Stimulated activated CD4-positive, alpha-beta T cell treated with anti-CD3 and anti-CD28 coated beads, Interleukin-15, amount 100 ng/mL, for 1 hour (primary cell): Measurements from ENCODE around the gene ZNF319.
A peak's percentile ranks its signal among the peaks of the same experiment; 100 is the strongest.

Source experiments
- DNase-seq, 2 donors: peaks; one replicate each; pipeline ENCODE4 v3.0.0-alpha.2; 2020; ENCODE audit warnings: low read depth in 1 of 2, low spot score in 1 of 2

The ZNF319 gene

DNA sequence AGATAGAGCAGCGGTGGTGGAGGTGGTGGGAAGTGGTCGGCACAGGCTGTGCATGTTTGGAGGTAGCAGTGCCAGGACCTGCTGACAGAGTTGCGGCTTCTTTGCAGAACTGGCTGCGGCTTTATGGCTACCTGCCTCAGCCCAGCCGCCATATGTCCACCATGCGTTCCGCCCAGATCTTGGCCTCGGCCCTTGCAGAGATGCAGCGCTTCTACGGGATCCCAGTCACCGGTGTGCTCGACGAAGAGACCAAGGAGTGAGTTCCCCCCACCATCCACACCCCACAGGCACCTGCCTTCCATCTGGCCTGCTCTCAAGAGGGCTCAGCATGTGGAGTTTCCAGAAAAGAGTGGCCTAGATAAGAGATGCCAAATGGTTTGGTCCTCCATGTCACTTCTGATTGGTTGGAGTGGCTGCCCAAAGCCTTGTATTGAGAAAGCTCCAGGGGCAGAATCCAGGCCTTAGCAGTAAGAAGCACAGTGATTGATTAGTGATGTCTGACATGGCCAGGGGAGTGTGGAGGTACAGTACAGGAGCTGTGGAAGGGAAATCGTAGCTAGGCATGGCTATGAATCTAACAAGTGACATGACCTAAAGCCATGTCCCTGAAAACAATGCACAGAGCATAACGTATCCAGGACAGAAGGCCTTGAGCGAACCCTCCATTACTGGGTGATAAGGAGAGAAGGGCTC is 37.0 kb upstream of the ZNF319 start:
- DNase-seq = no peak

DNA sequence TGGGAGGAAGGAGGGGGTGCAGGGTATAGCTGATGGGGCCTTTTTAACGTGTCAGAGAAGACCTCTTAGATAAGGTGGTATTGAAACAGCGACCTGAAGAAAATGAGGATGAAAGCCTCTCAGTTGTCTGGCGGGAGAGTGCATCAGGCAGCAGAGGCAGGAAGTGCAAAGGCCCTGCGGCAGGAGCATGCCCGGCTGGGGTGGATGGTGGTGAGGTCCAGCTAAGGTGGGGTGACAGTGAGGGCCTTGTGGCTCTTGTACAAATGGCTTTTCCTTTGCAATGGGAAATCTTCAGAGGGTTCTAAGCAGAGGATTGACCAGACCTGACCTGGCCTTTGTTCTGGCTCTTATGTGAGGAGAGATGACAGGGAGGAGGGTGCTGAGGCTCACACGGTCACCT is 36.5 kb upstream of the ZNF319 start:
- DNase-seq = no peak

DNA sequence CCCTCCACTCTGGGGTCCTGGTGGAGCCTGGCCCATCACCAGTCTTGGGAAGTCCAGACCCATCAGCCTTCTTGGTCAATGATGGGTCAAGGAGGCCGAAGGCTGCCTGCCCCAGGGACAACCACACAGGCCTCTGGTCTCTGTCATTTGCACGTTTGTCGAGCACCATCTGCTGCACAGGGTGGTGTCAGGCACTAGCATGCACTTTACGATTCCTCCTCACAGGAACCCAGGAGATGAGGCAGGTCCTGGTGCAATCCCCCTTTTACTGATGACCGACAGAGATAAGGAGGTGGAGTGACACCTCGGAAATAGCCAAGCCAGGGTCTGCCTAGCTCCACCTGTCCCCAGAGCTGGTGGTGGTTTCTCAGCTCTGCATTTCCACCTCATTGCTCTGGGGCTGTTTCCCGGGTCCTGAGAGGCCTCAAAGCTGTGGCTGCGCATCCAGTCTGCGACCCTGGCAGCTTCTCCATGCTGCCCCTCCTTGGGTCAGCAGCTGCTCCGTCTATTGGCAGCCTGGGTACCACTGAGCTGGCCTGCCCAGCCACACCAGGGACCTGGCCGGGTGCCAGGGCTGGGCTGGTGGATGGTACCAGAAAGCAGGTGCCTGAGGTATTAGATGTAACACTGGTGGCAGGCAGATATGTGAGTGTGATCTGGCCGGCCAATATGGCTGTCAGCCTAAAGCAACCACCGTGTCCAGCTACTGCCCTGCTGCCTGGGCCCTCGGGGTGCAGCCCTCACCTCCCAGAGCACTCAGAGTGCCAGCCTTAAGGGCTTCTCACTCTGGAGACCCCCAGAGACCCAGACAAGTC is 35.1 kb upstream of the ZNF319 start:
- DNase-seq = no peak

DNA sequence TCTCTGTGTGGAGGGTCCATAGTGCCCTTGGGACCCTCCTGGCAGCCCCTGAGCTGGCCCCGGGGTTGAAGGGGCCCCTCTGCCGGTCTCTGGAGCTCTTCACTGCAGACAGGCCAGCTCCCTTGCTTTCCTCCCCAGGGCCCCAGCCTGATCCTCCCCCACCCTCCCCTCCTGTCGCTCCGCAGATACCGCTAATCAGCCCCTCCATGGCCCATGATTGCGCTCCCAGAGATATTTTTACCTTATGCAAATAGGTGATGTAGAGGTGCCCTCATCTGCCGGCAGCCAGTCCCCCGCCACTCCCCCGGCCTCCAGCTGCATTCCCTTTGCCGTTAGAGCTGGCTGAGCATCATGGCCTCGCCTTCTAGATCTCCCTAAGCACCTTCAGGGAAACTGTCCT is 34.3 kb upstream of the ZNF319 start:
- no peak for DNase-seq

DNA sequence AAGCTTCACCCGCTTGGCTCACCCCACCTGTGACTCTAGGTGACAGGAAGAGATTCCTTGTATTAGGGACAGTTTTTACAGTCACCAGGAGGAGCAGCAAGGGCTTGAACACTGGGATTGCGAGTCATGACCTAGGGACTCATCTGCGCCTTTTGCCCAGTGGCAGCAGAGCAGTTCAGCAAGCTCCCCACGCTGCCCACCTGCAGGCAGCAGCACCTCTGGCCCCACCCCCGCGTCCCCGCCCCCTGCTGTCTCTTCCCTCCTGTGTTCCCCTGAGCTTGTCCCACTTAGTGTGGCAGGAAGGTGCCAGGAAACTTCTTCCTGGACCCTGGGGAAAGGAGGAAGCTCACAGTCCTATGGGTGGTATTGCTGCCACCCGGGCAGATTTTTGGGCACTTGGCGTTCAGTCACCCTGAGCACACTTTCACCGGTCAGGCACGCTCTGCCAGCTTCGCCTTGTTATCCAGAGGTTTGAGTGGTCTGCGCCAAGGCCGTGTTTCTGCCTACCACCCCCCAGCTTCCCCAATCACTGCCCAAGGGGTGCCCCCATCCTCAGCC is 33.7 kb upstream of the ZNF319 start:
- DNase-seq = no peak

DNA sequence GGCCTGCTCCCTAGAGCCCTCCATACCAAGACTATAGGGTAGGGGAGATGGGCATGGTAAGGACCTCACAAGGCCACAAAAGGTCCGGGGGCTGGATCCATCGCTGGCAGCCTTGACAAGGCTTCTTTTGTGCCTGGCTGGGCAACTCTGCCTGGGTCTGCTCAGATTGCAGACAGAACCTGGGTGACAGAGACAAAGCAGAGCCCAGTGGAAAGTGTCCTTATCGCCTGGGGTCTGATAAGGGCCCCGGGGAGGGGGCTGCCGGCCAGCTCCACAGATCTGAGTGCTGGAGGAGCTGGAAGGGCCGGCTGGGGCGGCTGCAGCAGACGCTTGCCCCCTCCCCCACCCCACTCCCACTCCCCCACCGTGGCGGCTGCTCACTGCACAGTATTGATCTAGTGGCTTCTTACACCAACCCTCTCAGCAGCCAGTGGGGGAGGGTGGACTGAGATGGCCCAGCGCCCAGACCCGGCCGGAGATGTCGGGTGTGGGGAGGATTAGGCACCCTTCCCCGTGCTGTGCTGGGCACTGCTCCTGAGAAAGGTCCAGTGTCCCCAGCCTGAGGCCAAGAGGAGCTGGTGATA is 32.3 kb upstream of the ZNF319 start:
- DNase-seq = no peak

DNA sequence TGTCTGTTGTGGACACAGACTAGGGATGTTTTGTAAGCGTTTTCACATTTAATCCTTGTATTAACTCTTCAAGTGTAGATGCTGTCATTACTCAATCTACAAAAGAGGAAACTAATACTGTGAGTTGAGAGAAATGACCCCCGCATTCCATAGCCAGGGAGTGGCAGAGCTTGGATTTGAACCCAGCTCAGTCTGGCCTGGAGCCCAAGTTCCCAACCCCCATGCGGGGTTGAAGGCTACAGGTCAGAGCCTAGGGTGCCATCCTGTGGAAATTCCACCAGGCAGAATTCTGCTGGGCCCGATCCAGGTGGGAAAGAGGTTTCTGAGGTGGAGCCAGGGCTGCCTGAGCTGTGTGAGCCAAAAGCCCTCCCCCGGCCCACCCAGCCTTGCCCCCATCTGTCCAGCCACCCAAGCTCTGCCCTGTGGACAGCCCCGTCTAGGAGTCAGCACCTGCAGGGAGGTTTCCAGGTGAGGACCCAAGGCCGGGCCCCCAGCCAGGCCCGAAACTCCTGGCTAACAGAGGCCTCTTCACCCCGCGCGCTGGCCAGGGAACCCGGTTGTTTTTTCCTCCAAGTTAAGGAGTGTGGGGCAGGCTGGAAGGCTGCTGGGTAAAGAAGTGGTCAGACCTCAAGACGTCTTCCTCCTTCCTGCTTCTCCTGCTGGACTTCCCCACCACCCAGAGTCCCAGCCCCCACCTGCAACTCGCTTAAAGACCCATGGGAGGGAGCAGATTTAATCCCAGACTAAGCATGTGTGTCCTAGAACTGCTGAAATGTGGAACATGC is 30.7 kb upstream of the ZNF319 start:
- DNase-seq = no peak

DNA sequence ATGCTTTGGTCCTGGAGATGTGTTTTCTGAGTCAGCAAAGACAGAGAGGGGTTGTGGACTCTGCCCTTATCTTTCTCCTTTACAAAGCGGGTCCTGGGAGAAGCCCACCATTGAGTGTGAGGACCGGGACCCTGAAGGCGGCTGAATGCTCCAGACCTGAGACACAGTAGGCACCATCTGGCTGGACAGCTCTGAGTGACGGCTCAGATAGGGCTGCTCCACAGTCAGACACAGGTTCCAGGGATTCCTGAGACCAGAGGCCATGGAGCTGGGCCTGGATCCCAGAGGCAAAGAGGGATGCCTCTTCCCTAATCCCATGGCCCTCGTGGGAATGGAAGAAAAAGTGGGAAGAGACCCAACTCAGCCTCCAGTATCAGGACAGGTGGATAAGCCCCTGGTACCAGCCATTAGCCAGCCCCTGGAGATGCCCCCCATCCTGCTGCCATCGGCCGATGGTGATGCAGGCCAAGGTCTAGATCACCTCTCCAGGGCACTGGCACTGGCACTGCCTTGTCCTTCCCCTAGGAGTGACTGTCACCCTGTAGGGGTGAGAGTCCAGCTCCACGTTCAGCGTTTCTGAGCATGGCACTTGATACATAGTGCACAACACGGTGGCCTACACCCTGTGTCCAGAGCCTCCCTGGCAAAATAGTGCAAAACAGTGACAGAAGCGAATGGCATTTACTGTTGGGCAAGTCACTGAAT is 29.8 kb upstream of the ZNF319 start:
- no peak for DNase-seq

DNA sequence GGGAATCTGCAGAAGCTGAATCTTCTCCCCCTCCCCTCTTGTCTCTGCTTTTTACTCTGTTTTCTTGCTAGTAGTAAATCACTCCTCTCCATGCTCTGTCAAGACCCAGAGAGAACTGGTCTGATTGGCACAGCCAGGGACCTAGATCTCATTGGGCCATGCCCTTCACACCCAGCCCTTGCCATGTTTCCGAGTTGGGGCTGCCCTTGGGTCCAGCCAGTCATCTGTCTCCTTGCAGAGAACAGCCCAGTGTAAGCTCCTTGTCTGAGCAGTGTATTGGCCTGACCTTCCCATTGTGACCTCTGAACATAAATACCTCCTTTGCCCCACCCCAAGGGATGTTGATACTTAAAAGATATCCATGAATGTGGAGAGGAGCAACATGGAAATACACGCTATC is 28.9 kb upstream of the ZNF319 start:
- no peak for DNase-seq

DNA sequence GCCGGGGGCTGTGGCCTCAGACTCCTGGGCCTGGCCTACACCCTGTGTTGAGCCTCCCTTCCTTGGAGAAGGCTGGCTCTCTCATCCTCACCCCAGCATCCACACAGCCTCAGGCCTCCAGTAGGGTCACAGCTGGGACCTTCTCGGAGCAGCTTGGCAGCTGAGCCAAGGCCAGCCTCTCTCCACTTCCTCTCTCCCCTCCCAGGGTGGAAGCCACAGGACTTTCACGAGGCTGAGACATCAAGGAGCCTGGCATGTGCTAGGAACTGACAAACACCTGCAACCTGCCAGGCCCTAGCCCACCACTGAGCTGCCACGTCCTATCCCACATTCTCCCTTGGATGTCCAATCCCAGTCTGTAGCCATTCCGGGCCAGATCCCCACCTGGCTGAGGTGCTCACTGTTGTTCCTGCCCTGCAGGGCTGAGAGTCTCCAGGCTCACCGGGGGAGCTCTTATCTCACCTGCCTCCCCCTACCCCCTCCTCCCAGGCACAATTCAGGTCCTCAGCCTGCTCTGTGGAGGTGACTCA is 28.1 kb upstream of the ZNF319 start:
- DNase-seq = no peak

DNA sequence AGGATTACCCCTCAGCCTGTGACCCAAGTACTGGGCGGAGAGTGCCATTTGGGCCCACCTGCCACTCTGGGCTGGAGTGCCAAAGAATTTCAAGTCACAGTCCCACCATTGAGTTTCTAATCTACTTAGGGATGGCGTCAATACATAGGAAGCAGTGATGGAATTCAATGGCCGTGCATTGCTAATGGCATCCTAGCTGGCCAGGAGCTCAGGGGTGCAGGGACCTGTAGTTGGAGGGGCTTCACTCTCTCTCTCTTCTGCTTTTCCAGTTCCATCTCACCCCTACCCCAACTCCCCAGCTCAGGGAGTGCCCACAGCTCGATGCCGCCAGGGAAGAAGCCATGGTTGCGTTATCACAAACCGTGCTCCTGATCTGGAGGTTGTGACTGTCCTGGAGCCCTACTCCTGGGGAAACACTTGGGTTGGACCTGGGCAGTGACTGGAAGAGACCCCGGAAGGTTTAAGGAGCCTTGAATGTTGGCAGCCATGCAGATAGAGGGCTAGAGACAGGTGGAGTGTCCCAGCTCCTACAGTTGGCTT is 27.5 kb upstream of the ZNF319 start:
- no peak for DNase-seq

DNA sequence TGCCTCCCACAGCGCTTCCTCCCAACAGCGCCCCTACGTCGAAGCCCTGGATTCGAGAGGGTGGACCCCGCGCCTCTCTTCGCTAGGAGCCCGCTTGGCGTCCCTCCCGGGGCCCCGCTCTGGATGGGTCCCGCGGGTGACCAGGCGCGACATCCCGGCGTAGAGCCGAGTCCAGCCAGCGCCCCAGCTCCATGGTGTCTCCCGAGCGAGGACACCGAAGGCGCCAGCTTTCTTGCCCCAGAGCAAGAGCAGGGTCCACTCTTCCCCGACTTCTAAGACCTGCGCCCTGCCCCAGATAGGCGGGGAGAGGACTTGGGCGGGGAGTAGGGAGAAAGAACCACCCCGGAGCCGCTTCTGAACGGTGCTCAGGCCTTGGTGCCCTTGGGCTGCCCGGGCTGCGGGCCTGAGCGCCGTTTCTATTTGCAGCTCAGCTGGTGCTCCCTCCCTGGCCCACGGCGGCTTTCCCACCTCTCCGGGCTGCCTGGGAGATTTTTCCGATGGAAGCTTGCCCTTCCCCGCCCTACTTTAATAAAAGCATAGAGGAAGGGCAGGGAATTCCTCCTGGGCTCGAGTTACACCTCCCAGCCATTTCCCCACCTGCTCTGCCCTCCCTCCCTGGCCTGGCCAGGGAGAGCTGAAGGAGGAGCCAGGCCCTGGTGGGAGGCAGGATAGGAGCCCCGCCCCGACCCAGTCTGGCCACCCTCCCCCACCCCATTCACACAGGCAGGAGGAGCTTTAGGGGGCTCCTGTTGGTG is 26.9 kb upstream of the ZNF319 start:
- no peak for DNase-seq

DNA sequence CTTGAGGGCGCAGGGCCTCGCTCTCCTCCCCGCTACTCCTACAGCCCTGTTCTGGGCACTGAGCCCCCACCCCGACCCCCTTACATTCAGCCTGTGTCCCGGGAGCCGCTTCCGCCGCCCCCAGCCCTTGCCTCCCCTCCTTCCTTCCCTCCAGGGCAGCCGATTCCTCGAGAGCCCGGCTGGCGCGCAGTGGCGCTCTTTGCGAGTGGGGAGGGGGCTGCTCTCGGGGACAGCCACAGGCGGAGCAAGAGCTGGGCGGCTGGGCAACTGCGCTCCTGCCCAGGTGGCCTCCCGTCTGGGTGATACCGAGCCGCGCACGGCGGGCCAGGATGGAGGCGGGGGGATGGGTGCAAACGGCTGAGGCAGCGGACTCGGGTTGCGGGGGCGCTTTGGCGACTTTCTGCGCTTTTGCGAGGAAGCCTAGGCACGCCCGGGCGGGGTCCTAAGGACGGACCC is 26.3 kb upstream of the ZNF319 start:
- DNase-seq = no peak

DNA sequence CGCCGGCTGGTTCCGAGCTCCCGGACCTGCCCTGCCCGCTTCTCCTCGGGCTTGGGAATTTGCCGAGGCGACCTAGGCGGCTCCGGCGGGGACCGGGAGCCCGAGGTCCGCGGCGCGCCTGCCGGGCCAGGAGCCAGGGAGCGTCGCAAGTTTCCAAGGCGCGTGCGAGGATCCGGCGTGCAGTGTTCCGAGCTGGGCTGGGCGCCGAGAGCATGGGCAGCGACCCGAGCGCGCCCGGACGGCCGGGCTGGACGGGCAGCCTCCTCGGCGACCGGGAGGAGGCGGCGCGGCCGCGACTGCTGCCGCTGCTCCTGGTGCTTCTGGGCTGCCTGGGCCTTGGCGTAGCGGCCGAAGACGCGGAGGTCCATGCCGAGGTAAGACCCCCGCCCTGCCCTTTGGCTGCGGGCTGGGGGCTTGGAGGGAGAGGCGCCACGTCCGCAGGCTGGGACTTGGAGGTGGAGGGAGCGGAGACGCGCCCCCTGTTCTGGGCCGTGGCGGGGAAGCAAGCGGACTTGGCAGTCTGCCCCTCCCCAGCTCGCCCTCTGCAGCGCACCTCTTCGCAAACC is 25.8 kb upstream of the ZNF319 start:
- no peak for DNase-seq

DNA sequence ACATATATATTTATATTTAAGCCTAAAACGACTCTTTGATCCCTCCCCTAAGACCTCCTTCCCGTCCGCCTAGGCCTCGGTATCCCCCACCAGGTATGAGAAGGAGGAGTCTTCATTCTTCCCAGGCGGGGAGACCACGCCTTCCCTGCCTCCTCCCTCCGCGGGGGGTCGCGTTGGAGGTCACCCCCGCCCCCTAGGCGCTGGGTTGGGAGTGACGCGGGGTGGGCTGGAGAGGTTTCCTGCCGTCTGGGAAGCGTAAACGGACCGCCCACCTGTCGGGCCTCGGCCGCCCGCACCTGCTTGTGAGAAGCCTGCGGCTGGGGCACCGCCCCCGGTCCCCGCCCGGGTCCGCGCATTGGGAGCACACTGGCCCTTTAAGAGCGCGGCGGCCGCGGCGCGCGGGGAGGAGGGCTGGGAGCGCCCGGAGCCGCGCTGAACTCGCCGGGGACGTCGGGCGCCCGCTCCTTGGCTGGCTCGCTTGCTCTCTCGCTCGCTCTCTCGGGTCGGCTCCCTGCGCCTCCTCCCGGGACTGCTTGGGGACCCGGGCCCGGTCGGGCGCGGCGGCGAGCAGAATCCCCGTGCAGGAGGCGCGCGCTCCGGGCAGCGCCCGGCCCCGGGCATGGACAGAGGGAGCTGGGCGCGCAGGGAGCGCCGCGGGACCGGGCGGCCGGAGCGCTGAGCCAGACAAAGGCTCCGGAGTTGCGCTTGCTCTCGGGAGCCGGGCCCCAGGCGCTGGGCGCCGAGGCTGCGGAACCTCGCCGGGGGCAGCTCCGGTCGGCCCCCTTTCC is 25.1 kb upstream of the ZNF319 start, which contains the start of gene MMP15:
TSS of gene MMP15 (plus strand) at position 404 of the 788 bp plus-strand sequence. CDS start 597 bp downstream, outside the sequence.
- DNase-seq = peak; percentile 28 to 61

DNA sequence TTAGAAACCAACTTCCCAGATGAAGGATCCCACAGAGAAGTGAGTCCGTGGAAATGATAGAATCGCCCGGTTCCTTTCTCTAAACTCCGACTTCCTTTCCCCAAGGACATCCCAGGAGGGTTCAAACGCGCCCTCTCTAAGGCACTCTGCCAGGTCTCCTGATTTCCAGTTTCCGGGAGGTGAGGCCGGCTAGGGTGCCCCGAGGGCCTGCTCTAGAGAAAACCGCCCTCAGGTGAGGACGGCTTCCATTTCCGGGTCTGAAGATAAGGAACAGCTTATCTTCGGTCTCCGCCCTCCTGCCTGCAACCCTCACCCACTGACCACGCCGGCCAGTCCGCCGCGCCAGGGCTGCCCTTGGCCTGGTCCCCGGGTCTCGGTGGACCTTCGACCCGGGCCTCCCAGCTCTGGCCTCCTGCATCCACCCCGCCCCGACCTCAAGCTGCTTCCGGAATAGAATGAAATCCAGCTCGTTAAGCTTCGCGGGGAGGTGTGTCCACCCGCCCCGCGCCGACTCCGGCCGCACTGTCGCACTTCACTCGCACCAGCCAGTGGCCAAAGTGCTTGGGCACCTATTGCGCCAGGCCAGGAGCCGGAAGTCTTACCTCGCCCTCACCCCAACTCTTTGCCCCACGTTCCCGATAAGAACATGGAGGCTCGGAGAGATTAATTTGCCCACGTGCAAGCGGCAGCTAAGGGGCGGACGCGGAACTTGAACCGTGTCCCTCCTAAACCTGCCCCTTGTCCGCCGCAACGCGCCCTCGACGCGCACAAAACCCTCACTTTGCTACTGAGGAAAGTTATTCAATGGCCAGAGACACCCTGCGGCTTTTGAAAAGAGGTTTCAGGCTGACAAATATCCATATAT is 24.2 kb upstream of the ZNF319 start:
- peak in 1 of 2 donors; percentile 9 for DNase-seq
